Activated gamma-delta T cell (primary cell): Measurements from ENCODE around the gene PPP1R1C.

Experiments used
- DNase-seq: peaks from one replicate; lab custom pipeline; 2025; lab: John Stamatoyannopoulos, UW

PPP1R1C gene

GRCh38 chr2:182062329-182062972 is 76.8 kb downstream of the PPP1R1C start:
- no peak for DNase-seq

DNA sequence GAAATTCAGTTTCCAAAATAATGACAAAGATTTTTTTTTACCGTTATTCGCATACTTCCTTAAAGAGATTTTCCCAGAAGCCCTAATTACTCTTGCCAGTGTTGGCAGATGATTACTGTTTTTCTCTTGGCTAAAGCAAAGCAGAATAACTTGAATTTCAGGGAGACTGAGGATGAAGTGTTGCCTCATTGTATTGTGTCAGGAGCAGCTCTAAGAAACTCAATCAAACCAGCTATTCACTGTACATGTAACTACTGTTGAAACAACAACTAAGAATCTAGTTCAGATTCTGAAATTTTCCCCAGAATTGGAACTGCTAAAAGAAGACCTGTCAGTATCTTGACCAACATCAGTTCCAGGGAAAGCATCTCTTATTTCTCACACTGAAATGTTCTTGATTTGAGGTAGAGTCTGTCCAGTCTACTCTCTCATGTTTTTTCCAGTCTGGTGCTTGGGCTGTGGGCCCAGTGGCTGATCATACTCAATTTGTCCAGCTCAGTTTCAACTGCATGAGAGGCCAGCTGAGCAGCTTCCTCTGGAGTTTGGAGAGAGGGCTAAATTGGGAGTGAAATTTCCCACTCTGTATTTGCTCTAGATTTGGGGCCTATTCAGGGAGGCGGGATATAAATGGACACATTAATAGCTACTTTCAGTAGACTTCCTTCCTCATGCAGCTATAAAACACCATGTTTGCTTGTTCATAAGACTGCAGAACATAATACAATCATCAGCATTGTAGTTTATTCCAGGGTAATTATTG is 78.5 kb downstream of the PPP1R1C start:
- DNase-seq: no peak

GRCh38 chr2:182066400-182067087 is 80.9 kb downstream of the PPP1R1C start:
- no peak for DNase-seq

DNA sequence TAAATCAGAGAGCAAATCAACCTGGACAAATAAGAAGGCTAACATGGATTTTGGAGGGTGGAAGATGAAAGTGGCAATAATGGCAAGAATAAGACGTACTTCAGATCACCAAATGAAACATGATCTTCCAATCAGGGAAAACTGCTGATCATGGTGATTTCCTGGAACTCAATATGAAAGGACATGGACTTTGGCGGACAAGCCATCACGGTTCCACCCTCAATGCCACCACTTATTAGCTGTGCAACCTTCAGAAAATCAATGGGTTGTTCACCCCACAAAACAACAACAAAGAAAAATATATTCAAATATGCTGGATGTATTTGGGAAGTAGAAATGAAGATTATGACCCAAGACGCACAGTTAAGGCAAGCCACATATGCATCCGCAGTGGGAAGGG is 81.7 kb downstream of the PPP1R1C start:
- no peak for DNase-seq

GRCh38 chr2:182068811-182069210 is 83.2 kb downstream of the PPP1R1C start:
- no peak for DNase-seq

GRCh38 chr2:182069416-182069815 is 83.8 kb downstream of the PPP1R1C start:
- no peak for DNase-seq

- DNase-seq: no peak
These were observed 84.3 kb downstream of the PPP1R1C start for GRCh38 chr2:182069908-182070307.

- no peak for DNase-seq
These were observed 85.1 kb downstream of the PPP1R1C start for GRCh38 chr2:182070736-182071135.

- DNase-seq: no peak
These were observed 87.2 kb downstream of the PPP1R1C start for GRCh38 chr2:182072861-182073260.

DNA sequence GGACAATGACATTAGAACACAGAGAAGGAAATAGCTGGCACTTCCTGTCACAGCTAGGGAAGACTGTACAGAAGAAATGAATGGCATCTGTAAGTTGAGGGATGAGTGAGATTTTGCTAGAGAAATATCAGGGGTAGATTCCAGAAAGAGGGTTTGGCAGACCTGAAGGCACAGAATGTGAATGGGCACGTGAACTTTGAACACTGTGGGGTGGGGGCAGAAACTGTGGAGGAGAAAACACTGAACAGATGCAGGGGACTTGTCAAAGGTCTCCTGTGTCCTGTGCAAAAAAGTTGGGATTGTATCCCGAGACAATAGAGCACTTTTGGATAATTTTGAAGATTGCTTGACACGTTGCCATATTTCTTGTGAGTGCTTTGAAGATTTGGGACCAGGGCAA is 88.0 kb downstream of the PPP1R1C start:
- no peak for DNase-seq

GRCh38 chr2:182077023-182077422 is 91.4 kb downstream of the PPP1R1C start:
- DNase-seq: no peak

DNA sequence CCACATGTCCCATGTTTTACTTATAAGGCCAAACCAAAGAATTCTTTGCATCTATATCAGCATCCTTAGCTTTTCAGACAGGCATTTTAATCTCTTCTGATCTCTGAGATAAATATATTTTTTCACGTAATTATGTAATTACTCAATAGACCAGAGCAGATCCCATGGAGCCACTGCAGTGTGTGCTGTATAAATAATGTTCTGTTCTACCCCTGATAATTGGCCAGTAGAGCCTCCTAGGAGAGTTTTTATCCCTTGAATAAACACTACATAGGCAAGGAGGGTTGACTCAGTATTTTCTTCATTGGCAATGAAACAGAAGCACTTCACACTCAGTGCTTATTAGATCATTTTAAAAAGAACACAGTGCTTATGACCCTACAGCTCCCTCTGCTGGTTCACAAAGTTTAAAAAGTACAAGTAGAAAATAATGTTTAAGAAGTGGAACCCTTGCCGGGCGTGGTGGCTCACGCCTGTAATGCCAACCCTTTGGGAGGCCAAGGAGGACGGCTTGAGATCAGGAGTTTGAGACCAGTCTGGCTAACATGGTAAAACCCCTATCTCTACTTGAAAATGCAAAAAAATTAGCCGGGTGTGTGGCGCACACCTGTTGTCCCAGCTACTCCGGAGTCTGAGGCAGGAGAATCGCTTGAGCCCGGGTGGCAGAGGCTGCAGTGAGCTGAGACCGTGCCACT is 91.9 kb downstream of the PPP1R1C start:
- DNase-seq: no peak

DNA sequence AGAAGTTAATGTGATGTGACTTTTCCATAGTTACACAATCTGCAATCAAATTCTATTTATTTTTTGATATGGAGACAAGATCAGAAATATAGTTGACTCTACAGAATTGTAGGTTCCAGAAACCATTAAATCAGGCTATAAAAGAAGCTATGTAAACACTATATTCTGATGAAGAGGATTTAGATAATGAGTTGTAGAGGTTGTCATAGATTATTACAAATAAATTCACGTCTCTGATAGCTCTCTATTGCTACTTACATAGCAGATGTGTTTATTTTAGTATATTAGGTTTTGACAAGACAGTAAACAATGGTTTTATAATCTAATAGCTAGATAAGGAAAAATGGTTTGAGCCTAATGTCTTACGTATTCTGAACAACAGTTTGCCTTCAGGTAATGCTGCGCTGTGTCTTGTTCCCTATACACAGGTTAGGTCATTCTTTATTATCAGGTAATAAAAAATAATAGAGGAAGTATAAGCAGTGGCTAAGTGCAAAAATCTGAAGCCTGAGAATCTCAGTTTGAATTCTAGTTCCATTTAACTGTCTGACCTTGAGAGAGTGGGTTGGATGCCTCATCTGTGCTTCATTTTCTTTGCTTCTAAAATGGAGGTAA is 93.4 kb downstream of the PPP1R1C start:
- no peak for DNase-seq

- DNase-seq: no peak
These were observed 94.8 kb downstream of the PPP1R1C start for GRCh38 chr2:182080493-182080892.

- DNase-seq: no peak
These were observed 96.1 kb downstream of the PPP1R1C start for GRCh38 chr2:182081602-182082260.

DNA sequence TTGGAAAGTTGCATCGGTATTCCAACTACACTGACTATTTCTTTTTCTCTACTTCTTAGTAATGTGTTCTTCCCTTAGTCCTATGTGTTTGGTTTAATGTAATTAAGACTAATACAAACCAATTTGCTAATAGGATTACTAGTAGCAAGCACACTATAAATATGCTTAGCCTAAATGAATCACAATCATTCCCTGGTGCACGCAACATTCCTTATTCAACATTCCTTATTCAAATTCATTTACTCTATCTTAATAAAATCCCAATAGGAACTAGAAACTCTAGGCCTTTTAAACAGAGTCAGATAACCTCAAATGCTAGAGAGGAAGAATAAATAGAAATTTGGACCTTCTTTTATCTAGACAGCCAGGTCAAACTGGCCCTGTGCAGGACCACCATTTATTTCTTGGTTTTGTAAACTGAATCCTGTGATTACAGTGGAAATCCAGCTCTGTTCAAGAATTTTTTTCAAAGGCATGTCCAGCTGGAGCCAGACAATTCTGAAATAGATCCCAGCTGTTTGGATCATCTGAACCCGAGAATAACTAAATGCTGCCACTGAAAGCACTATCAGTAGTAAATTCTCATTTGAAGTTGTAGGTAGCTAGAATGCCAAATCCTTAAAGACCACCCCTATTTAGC is 103.1 kb downstream of the PPP1R1C start:
- no peak for DNase-seq

DNA sequence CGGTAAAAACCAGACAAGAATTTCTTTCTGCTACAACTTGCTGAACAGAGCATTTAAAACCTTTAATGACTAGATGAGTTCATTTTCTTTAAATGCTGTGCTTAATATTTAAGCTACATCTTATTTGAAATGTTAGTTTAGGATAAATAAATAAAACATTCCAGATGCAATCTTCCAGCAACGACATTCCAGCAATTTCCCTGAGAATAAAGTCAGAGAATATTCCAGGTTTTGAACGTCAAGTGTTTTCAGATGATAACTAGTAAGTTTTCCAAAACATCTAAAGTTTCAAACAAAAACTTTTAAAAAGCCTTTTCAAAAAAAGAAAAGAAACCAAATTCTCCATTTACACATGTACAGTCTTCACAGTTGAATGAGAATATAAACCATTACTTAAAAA is 104.8 kb downstream of the PPP1R1C start:
- no peak for DNase-seq

DNA sequence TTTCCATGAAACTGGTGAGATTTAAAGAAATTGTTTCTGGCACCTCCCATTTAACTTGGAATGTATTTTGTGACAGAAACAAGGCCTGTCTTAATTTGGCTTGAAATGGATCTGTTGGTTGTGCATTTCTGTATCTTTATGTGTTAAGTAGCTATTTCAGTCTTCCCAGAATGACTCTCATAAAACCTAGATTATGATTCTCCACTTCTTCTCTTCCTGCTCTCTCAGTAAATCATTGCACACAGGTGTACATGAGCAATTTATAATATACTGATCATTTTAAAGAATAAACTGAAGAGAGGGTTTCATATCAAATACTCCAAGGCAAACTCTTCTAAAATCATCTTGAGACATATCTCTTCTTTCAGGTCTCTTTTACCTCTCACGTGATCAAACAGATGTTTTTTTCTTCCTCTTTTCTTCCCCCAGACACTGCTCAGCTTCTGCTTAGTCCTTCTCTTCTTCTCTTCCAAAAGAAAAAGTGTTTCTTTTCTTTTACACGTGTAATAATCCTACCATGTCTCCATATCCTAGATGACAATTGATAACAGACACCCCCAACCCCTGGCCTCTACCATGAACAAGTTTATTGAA is 112.0 kb downstream of the PPP1R1C start:
- no peak for DNase-seq

- DNase-seq: no peak
These were observed 113.0 kb downstream of the PPP1R1C start for GRCh38 chr2:182098648-182099047.

DNA sequence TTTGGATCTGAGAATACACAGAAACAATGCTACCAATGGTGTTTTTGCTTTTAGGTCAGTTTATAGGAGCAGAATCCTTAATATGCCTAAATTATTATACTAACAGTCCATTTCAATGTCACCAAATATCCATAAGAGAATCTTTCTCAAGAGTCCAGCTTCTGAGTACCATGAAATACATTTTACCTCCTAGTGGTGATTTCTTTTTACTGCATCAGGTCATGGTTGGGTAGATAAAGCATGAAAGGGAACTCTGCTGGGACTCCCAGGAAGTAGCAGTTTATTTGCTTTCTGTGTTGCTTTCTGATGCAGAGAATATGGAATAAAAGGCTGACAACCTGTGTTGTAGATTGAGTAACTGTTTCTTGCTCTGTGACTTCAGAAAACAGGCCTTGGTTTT is 115.6 kb downstream of the PPP1R1C start:
- DNase-seq: no peak

GRCh38 chr2:182103526-182103925 is 117.9 kb downstream of the PPP1R1C start:
- no peak for DNase-seq
